Midbrain (tissue), 1 donor: ENCODE data around the gene ESAM.
A peak's percentile ranks its signal among the peaks of the same experiment; 100 is the strongest.
"Not testable (repeated sequence)": the region's sequence is repeated elsewhere in the genome, so short reads cannot be mapped to it uniquely, and the experiment has no call there.

Experiments
- DNase-seq: peaks from one replicate; lab custom pipeline; 2025; lab: John Stamatoyannopoulos, UW

Gene ESAM

DNA sequence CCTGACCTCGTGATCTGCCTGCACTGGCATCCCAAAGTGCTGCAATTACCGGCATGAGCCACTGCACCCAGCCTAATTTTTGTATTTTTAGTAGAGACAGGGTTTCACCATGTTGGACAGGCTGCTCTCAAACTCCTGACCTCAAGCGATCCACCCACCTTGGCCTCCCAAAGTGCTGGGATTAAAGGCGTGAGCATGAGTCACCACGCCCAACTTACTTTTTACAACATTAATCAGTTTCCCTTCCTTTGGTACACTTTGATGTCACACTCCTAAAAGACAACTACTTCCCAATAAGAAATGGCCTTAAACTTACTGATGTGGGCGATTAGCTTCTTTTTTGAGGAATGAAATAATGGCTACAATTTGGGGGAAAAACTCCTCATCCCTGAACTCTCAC, 8.9 kb upstream of the ESAM start:
- DNase-seq, result not testable (repeated sequence)

DNA sequence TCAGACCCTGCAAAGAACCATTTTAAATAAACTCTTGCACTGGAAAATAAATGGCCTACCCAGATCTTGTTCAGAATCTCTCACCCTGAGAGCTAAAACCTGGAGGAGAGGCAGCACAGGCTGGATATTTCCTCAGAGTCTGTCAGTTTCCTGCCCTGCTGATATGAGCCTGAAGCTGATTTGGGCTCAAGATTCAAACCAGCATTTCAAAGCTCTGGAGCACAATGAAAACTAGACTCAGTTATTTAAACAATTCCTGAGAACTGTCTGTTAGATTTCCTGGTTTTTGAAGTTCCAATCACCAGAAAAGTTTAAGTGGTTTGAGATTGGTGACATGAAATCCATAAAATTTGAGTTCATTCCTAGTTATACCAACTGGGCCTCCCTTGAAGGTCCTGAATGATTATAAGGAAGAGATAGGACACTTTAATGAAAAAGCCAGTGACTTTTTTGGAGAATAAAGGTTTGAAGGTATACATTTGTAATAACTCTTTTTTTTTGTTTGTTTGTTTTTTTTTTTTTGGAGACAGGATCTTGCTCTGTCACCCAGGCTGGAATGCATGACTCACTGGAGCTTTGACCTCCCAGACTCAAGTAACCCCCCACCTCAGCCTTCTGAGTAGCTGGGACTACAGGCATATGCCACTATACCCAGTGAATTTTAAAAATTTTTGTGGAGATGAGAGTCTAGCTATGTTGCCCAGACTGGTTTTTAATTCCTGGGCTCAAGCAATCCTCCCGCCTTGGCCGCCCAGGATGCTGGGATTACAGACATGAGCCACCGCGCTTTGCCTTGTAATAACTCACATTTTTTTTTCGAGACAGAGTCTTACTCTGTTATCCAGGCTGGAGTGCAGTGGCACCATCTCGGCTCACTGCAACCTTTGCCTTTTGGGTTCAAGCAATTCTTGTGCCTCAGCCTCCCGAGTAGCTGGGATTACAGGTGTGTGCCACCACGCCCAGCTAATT, 8.0 kb upstream of the ESAM start:
- DNase-seq, result no peak

DNA sequence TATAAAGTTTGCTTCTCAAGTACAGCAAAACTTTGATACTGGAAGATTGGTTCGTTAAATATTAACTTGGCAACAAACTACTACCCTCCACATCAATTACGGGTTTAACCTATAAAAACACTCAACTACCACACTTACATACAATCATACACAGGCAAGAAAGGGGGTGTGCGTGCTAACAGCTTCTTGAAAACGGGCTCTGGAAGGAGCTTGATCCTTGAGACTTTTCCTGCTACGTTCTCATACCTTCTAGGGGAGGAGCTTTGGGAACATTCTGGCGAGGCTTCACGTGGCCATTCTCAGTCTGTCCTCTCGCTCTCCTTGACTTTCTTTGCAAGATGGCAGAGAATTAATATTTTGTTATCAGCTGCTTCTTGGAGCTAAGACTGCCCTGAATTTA, 6.8 kb upstream of the ESAM start:
- no peak for DNase-seq

DNA sequence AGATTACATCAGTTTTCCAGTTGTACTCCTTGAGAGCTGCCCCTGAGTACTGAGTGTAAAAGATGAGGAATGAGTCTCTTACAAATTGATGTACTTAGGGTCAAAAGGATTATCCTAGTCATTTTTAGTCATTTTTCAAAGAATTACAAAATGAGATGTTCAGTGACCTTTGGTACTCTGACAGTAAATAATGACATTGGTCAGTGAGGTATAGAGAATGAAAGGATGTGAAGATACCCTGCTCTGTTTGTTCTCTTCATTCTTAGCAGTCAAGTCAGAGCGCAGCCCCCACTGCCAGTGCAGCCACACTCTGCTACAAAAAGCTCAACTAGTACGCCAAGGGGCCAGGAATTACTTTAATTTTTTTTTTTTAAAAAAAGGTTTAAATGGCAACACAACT, 4.1 kb upstream of the ESAM start:
- DNase-seq, result no peak

DNA sequence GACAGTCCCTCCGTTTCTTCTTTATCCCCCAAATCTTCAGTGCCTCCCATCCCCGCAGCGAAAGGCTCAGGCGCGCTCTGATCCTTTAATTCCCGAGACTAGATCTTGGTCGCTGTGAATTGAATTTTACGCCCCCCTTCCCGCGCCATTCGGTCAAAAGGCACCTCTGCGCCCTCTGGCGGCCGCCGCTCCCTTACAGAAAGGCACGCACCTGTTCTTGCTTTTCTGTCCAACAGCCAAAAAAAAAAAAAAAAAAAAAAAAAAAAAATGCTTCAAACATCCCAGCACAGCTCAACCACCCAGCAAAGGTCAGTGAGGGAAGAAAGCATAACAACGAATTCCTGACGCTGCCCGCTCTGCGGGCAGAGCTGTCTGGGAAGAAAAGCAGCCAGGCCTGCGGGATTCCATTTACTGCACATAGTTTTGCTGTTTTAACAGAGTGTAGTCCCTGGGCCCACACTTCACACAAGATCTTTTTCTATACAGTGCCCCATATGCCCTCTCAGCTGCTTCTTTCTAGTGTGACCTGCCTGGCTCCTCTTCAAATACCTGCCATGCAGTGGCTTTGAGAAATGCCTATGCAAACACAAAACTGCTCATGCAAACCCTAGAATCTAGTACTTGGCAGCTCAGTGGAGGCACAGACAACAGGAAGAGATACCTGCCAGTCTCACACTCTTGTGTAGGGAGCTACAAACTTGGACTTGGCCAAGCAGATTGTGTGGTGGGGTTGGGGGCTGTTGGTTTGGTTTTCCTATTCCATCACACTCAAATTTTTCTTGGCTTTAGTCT, 1.3 kb upstream of the ESAM start:
- peak; percentile 50 for DNase-seq

DNA sequence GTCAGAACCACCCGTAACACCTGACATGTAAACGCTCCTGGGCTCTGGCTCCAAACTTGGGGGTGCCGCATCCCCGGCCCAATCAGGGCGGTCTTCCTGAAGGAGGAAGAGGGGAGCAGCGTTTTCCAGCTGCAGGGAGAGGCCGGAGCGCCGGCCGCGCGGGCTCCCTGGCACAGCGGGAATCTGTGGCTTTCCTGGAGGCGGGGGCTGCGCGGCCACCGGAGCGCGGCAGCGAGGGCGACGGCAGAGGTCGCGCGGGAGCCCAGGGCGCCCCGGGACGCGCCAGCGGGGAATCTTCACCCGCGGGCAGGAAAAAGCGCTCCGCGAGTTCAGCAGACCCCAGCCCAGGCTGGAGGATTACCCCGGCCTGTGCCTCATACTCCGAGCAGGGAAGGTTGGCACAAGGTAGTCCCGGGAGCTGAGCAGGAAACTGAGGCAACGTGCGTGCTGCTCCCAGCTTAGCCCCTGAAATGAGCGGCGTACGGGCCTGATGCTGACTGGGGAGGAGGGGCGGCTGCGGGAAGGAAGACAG, 600 bp upstream of the ESAM start:
- no peak for DNase-seq

DNA sequence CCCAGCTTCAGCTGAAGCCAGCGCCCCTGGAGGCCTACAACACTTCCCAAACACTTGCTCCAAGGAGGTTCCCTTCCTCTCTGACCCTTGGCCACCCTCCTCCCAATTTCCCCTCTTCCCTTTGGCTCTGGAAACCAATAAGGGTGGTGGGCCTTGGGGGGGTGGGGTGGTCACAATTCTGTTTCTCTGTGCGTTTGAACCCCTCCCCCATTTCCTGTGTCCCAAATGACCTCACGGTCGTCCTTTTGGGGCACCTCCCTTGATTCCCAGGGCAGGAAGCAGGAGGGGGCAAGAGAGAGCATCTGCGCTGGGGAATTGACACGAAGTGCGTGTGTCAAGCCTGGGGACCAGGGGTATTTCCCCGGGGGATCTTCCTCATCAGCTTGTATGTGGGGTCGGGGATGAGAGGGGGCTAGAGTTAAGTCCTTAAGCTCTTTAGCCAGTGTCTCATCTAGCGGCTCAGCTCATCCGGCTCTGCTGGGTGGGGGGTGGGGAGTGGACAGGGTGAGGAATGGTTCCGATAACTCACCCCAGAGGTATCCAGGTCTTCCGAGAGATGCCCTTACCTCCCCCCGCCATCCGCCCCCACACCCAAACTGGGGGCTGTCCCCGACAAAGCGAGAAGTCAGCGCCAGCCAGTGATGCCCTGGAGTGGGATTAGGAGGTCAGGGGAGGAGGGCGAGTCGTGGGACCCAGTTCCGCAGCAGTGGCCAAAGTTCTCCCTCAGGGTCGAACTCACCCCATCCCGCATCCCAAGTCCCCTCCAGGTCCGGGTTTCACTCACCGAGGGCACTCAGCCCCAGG, 587 bp downstream of the ESAM start:
- DNase-seq, result no peak

DNA sequence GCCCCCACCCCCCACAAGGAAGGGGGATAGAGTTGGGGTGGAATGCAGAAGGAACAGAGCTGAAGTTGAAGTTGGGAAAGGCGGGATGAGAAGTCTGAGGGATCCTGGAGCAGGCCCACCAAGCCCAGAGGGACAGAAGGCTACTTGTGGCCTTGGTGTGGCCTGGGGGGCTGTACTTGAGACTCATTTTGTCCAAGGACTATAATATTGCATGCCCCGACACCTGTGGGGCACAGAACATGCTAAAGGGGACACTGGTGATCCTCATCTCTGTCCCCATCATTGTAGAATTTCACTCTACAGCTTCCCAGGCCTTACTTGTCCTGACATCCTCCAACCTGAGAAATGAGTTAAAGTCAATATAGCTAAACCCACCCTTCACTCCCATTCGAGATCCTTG, 1.3 kb downstream of the ESAM start:
- DNase-seq, result no peak

DNA sequence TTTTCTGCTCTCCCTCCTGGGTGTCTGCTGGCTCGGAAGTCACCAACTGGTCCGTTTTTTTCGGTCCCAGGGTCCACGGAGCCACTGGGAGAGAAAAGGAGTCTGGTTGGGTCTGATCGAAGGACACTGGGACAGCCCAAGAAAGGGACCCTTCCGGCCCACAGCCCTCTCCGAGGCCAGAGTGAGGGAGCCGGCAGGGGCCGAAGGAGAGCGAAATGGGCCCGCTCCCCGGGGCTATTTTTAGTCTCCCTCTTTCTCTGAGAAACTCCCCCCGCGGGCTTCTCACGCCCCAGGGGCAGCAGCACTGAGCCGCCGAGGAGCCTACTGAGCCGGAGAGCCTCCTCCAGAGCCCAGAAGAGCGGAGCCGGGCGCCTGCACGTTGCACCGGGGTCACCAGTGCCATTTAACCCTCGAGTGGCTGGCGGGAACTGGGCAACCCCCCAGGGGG, 1.9 kb downstream of the ESAM start:
- DNase-seq, result no peak

DNA sequence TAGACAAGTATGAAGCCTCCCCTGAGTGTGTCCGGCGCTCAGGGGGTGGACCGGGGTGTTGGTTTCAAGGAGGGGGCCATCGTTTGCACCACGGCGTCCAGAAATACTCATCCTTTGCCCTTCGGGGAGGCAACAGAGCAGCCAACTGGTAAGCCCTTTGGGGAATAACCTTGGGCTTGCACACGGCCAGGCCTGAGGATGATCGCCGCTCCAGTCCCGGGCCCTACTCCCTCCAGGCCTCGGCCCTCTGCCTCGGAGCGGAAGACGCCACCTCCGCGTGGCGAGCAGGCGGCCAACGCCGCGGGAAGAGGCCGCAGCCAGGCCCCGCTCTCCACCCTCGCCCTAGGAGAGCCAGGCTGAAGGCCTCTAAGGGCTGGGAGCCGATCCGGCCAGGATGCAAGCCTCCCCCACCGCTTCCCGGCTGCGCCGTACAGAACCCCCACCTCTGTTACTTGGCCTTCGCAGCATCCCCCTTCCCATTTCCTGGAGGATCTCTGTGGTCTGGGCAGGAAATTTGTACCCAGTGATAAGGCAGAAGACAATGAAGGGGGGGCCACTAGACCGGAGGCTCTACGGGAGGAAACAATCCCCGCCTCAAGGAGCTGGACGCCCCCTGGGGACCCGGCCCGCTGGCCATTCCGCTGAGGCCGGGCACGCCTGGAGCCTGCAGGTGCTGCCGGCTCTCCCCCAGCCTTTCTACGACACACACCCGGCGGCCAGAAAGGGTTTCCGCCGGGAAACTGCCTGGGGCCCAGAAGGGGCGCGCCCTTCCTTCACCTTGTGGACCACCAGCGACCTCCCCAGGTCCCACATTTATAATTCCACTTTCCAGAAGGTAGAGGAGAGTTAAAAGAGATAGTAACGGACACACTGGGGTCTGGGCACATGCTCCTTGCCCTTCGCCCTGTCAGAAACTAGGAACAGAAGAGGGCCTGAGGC, 2.6 kb downstream of the ESAM start:
- DNase-seq, result no peak

DNA sequence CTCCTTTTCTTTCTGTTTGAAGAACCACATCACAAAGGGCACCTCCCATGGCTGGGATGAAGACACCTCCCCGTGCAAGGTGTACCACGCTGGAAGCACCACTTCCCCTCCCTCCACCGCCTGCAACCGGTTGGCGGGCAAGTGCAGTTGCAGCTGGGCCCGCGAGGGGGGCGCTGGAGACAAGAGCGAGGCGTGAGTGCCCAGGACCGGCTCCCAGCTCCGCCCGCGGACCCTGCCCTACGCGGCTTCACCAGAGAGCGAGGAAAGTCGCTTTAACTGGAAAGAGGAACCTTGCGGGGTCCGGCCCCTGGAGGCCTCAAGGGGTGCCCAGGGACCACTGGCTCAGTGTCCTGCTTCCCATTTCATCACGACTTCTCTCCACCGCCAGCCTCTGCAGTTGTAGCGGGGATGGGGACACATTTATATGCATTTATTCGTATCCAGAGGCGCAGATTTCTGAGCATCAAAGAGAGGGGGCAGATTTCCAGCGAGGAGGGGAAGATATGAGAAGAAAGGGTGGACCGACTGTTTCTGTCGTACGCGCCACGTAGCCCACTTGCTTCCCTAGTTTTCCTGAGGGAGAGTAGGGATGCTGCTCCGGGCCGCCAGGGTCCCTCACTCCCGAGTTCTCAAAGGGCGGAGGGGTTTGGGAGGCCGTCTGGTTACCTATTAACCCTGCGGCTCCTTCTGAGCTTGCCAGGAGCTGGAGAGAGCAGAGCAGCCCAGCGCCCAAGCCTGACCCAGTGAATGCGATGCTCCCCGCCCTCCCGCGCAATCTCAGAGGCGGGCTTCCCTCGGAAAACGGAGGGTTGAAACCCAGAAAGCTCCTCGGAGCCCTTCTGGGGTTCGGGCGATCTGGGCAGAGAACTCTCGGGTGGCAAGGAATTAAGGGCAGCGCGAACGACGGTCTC, 3.5 kb downstream of the ESAM start:
- DNase-seq, result peak; percentile 60

DNA sequence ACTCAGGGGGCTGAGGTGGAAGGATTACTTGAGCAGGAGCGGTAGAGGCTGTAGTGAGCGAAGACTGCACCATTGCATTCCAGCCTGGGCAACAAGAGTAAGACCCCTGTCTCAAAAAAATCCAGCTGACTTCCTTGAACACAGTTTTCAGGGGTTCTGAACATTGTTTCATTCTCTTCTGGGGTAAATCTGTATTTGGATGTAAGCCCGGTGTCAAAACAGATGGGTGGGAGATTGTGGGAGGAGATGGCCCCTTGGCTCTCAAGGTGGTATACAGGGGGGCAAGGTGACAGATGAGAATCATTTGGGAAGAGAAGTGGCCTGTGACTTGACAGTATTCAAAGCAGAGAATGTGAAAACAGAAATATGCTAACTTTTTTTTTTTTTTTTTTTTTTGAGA, 4.8 kb downstream of the ESAM start:
- no peak for DNase-seq

DNA sequence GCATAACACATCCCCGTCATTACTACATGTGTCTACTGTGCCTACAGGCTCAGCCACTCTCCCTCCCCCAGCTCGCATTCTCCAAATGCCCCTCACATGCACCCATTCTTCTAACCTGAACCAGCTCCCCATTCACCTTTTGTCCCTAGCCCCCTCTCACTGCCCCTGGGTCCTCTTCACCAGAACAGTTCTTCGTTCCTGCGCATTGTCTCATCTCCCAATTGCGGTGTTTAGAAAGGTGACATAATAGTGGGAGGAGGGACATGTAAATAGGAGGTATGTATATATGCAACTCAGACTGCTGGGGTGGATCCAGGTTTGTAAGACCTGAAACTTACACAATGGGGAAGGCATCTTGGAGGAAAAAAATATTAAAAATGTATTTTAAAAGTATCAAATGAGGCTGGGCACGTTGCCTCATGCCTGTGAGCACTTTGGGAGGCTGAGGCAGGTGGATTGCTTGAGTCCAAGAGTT, 5.3 kb downstream of the ESAM start:
- no peak for DNase-seq

DNA sequence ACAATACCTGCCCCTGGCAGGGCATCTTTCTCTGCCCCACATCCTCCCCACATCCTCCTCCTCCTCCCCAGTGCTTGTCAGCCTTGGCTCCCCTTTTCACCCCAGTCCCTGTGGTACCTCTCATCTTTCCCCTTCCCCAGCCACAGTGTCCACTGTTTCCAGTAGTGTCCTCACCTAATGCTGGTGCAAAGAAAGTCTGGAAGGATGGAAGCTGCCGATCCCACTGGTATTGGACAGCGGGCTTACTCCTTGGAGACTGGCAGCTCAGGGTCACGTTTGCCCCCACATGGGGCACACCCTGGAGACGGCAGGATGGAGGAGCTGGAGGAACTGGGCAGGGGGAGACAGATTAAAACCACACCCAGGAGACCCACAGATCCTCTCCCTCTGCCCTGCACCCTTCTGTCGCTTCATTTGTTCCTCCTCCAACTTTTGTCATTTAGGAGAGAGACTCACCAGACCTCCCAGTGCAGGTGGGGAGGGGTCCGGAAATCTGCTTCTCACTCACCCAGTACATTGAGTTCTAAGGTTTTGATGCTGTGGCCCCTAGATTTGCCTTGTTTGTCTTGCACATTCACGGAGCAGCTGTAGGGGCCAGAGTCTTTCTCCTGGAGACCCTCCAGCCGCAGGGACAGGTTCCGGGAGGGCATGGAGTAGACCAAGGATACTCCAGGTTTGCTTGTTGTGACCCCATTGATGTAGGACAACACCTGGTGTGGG, 5.9 kb downstream of the ESAM start:
- no peak for DNase-seq

DNA sequence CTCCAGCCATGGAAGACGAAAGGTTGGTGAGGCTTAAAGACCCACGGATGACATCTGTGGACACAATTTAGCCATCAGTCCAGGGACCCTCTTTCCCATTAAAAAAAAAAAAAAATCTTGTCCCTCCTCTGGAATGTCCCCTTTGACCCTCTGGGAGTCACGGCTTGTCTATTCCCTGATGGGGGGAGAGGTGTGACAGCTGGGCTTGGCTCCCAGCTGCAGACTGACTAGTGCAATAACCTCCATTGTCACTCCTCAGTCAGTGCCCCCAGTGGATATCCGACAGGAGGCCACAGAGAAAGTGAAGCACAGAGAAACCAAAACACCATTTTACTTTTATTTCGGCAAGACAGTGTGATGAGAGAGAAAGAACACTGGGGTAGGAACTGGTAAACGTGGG, 7.4 kb downstream of the ESAM start:
- DNase-seq, result no peak

DNA sequence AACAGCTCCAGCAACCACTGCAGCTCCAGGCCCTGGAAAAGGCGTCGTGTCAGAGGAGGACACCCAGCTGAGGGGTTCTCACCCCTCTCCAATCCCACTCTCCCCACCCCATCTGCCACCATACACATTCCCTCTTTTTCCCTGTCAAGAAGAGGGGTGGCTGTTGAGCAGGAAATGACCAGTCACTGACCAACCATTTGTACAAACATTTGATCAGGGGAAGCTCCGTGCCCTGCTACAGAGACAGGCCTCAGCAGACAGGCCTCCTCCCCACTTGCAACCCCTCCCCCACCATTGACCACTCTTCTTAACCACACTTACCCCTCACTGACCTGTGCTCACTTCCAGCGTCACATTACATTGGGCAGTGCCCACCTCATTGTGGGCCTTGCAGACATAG, 7.8 kb downstream of the ESAM start:
- DNase-seq, result no peak

DNA sequence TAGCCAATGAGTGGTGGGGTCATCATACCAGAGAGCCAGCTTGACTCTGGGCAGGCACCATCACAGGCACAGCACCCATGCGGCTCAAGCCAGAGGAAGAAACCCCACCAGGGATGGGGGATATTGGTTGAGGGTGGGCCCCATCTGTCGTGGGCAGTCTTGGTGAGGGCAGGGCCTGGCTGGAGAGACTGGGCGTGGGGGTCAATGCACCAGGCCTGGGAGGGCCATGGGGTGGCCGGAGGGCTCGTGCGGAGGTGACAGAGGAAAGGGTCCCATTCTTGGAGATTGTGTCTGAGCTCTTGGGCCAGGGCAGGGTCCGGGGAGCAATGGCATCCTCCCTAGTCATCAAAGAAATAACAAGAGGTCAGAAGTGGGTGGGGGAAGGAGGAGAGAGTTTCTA, 8.5 kb downstream of the ESAM start:
- no peak for DNase-seq

DNA sequence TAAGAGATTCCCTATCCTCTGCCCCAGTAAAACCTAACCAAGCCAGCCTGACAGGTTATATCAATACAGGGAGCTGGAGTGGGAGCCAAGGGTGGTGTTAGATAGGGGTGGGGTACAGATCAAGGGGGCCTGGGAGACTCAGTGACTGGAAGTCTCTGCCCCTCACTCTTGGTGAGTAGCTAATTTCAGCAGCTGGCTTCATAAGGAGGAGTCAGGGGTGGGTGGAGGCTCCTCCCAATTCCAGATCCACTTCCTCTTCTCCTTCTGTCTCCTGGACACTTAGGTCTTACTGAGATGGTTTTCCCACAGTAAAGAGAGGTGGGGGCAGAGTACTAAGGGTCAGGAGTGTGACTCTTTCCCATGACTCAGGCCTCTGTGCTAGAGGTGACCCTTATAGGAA, 8.9 kb downstream of the ESAM start:
- no peak for DNase-seq
